PC-3 (cell line): ENCODE measurements around the gene C20orf96. TPM values are rescaled to one million over a fixed set of nuclear protein-coding genes. Genes with fewer than 3 reads are reported as not detected.
A peak's percentile ranks its signal among the peaks of the same experiment; 100 is the strongest.

Experiments used
- ATAC-seq: fragments of 200-7000 bp; cut with Tn5 transposase; 2 replicates; pipeline ENCODE4 v1.9.1; 2020; ENCODE audit warnings: mild to moderate bottlenecking, moderate library complexity
- BruUV-seq: library from RNA; stranded (reverse); fragments of 400-500 nt; replicated peaks from 2 replicates; lab custom pipeline; 2021; lab: Mats Ljungman, UMichigan
- CTCF ChIA-PET: fragments of 300-600 bp; sonication (Branson Sonifier 250); formaldehyde crosslinking; loops from one replicate; lab custom pipeline; 2022; ENCODE audit warnings: antibody characterized with exemption; lab: Charles Lee
- POLR2A ChIA-PET: fragments of 300-600 bp; sonication (Branson Sonifier 250); formaldehyde crosslinking; loops from one replicate; lab custom pipeline; 2022; ENCODE audit warnings: antibody characterized with exemption; ENCODE audit not compliant: unreplicated experiment; lab: Charles Lee
- DNase-seq: peaks from one replicate; pipeline ENCODE4 v3.0.0-alpha.2; 2015
- H2AFZ ChIP-seq: fragments of 300-600 bp; sonication (generic); 2 replicates; pipeline ENCODE4 v1.6.0; 2016; ENCODE audit warnings: antibody characterized with exemption, low read length
- H3F3A ChIP-seq: fragments of 300-600 bp; sonication (generic); one replicate; pipeline ENCODE4 v1.6.0; 2017; ENCODE audit warnings: antibody characterized with exemption, low read length, control low read depth, mild to moderate bottlenecking; ENCODE audit not compliant: unreplicated experiment
- H3K27ac ChIP-seq: fragments of 300-600 bp; sonication (generic); 2 replicates; pipeline ENCODE4 v1.5.1; 2016; ENCODE audit warnings: mild to moderate bottlenecking, low read length
- H3K27me3 ChIP-seq: fragments of 300-600 bp; sonication (generic); 2 replicates; pipeline ENCODE4 v1.6.1; 2016; ENCODE audit warnings: low read length, mixed read lengths
- H3K36me3 ChIP-seq: fragments of 300-600 bp; sonication (generic); 2 replicates; pipeline ENCODE4 v1.6.1; 2016; ENCODE audit warnings: low read depth, mixed run types, low read length, mixed read lengths
- H3K4me1 ChIP-seq: fragments of 300-600 bp; sonication (generic); 2 replicates; pipeline ENCODE4 v1.5.1; 2016; ENCODE audit warnings: low read length; ENCODE audit not compliant: insufficient read depth
- H3K4me2 ChIP-seq: fragments of 300-600 bp; sonication (generic); 2 replicates; pipeline ENCODE4 v1.6.0; 2016; ENCODE audit warnings: low read length
- H3K4me3 ChIP-seq: fragments of 300-600 bp; sonication (generic); 2 replicates; pipeline ENCODE4 v1.5.1; 2016; ENCODE audit warnings: mild to moderate bottlenecking, low read length, mixed read lengths
- H3K79me2 ChIP-seq: fragments of 300-600 bp; sonication (generic); 2 replicates; pipeline ENCODE4 v1.6.1; 2017; ENCODE audit warnings: low read length, mixed read lengths
- H3K9ac ChIP-seq: fragments of 300-600 bp; sonication (generic); 2 replicates; pipeline ENCODE4 v1.6.0; 2016; ENCODE audit warnings: mild to moderate bottlenecking, low read length
- H3K9me2 ChIP-seq: fragments of 300-600 bp; sonication (generic); replicated peaks from 2 replicates; pipeline ENCODE4 v1.6.1; 2016; ENCODE audit warnings: mixed run types, low read length, mixed read lengths
- H3K9me3 ChIP-seq: fragments of 300-600 bp; sonication (generic); 2 replicates; pipeline ENCODE4 v1.6.1; 2016; ENCODE audit warnings: low read length, mixed read lengths
- H4K20me1 ChIP-seq: fragments of 300-600 bp; sonication (generic); 2 replicates; pipeline ENCODE4 v1.6.1; 2016; ENCODE audit warnings: low read length, mixed read lengths
- EZH2 ChIP-seq: fragments of 300-600 bp; sonication (generic); IDR thresholded peaks from one replicate; pipeline ENCODE4 v1.6.1; 2017; ENCODE audit warnings: antibody characterized with exemption, mild to moderate bottlenecking, low read length; ENCODE audit not compliant: unreplicated experiment
- EZH2phosphoT487 ChIP-seq: fragments of 300-600 bp; sonication (generic); IDR thresholded peaks from 2 replicates; pipeline ENCODE4 v1.6.1; 2018; ENCODE audit warnings: mild to moderate bottlenecking, antibody characterized with exemption, low read length, borderline replicate concordance
- intact Hi-C: fragments of 100-400 bp; cut with micrococcal nuclease; formaldehyde crosslinking; loops from 2 replicates; pipeline ENCODE4 v1.9.0; 2023
- total RNA-seq: library from RNA; depleted of rRNA; stranded (reverse); fragments of >200 nt; gene quantifications from 2 replicates; pipeline ENCODE4 v1.2.3, GENCODE V29; 2014
- TF ChIP-seq, protein P1 (sequence below): fragments of 300-600 bp; sonication (generic); conservative IDR thresholded peaks from 2 replicates; pipeline ENCODE4 v1.5.1; 2017; ENCODE audit warnings: antibody characterized with exemption, low read depth, mild to moderate bottlenecking, low read length

The C20orf96 gene
- total RNA-seq, 1 experiment from 2014 or later = 3.4 TPM

GRCh38 chr20:300345-300990 is 9.9 kb upstream of the C20orf96 start:
- Histone ChIP-seq H3K27me3 (no peaks in the 10 kb centered on the region), H3F3A (no peaks in the 10 kb centered on the region), H2AFZ (no peak overlapping the region), H3K79me2 (peaks cover 49% of the 10 kb centered on the region), H3K9me3 (no peaks in the 10 kb centered on the region), H3K9ac (no peak overlapping the region), H3K9me2 (no peaks in the 10 kb centered on the region), H3K4me1 (peaks cover 29% of the 10 kb centered on the region), H3K4me3 (peak overlapping the region; percentile 80), H3K27ac (no peak overlapping the region), H3K36me3 (no peaks in the 10 kb centered on the region), H3K4me2 (peak overlapping the region; percentile 93), H4K20me1 (peaks cover 32% of the 10 kb centered on the region)
- POLR2A ChIA-PET = interaction anchor here (0.5 kb wide), 1 partner anchor 42 kb away, joined by 4 read pairs; no protein-coding TSS in a partner anchor
- TF ChIP-seq EZH2phosphoT487 = no peak
- TF ChIP-seq, protein P1, sequence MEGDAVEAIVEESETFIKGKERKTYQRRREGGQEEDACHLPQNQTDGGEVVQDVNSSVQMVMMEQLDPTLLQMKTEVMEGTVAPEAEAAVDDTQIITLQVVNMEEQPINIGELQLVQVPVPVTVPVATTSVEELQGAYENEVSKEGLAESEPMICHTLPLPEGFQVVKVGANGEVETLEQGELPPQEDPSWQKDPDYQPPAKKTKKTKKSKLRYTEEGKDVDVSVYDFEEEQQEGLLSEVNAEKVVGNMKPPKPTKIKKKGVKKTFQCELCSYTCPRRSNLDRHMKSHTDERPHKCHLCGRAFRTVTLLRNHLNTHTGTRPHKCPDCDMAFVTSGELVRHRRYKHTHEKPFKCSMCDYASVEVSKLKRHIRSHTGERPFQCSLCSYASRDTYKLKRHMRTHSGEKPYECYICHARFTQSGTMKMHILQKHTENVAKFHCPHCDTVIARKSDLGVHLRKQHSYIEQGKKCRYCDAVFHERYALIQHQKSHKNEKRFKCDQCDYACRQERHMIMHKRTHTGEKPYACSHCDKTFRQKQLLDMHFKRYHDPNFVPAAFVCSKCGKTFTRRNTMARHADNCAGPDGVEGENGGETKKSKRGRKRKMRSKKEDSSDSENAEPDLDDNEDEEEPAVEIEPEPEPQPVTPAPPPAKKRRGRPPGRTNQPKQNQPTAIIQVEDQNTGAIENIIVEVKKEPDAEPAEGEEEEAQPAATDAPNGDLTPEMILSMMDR = no peak
- TF ChIP-seq EZH2 = no peak
- DNase-seq (no peak), ATAC-seq (no peak)
- BruUV-seq = no TSS peak
- CTCF ChIA-PET = interaction anchor here (0.8 kb wide), 1 partner anchor 32 kb away, joined by 4 read pairs; no protein-coding TSS in a partner anchor
- intact Hi-C loops = no loop called here

GRCh38 chr20:298776-299391 is 8.3 kb upstream of the C20orf96 start:
- Histone ChIP-seq H3K27me3 (no peaks in the 10 kb centered on the region), H3K36me3 (no peaks in the 10 kb centered on the region), H3K9me2 (no peaks in the 10 kb centered on the region), H4K20me1 (peaks cover 32% of the 10 kb centered on the region), H3F3A (no peaks in the 10 kb centered on the region), H3K4me3 (peak overlapping the region; percentile 80), H3K9ac (peak overlapping the region; percentile 96), H3K4me2 (peak overlapping the region; percentile 93), H3K79me2 (peaks cover 49% of the 10 kb centered on the region), H3K4me1 (peaks cover 29% of the 10 kb centered on the region), H3K27ac (peak overlapping the region; percentile 75), H2AFZ (peak overlapping the region; percentile 78; the same call in 1 of the 2 replicates), H3K9me3 (no peaks in the 10 kb centered on the region)
- intact Hi-C loops = no loop called here
- no TSS peak for BruUV-seq
- DNase-seq (no peak), ATAC-seq (no peak)
- POLR2A ChIA-PET = interaction anchor here (0.7 to 1.0 kb wide), 3 partner anchors 24 to 72 kb away, joined by 3 to 44 read pairs (median 4); partner anchors contain the start of gene SOX12
- TF ChIP-seq, protein P1 = no peak
- TF ChIP-seq EZH2 (no peak), EZH2phosphoT487 (no peak)
- CTCF ChIA-PET = interaction anchor here (0.5 kb wide), 1 partner anchor 34 kb away, joined by 5 read pairs; no protein-coding TSS in a partner anchor
